ENCODE results near the gene METTL4.

Gene METTL4

DNA sequence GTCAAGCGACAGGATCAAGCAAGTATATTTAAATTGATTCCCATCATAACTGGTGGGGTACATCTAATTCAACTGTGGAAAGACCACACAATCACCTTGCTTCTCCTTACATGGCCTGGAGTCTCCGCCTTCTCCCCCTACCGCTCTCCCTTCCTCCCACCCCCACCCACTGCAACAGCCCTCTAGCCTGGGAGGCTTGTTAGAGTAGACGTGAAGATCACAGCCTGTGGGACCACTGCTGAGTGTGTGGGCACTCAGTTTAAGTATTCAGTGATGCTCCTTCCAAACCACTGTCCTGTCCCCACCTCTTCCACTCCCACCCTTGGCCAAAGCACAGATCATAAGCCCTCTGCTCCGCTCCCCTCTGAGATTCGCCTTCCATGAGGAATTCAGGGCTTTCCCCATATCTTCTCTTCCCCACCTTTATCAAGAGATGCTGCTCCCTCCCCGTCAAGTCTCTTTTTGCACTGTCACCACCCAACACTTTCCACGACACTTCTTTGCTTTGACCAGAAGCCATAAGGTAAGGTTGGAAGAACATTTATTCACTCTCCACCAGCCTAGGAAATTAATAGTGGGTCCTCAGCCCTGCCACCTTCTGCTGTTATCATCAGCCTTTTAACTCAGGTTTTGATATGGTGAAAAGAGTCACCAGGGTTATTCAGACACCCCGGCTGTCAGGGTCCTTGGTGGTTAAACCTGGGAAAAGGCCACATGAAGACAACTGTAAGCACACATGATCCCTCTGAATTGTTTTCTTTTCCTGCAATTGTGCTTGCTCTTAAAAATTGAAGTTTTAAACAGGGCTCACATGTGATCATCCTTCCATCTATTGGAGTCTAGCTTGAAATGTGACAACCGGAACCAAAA lies 1.7 kb downstream of the METTL4 start:
- TF ChIP-seq ZNF837 (tag by site-specific recombination; IDR thresholded peaks at IDR 0.05) = no peak
- TF ChIP-seq, protein P1, sequence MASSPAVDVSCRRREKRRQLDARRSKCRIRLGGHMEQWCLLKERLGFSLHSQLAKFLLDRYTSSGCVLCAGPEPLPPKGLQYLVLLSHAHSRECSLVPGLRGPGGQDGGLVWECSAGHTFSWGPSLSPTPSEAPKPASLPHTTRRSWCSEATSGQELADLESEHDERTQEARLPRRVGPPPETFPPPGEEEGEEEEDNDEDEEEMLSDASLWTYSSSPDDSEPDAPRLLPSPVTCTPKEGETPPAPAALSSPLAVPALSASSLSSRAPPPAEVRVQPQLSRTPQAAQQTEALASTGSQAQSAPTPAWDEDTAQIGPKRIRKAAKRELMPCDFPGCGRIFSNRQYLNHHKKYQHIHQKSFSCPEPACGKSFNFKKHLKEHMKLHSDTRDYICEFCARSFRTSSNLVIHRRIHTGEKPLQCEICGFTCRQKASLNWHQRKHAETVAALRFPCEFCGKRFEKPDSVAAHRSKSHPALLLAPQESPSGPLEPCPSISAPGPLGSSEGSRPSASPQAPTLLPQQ (tag by site-specific recombination; IDR thresholded peaks at IDR 0.05) = 0 out of 2 replicates have a peak, but pooled peaks have one; percentile 21
- peak; percentile 88 for TF ChIP-seq EGR2 (tag by site-specific recombination; IDR thresholded peaks at IDR 0.05; ENCODE audit: low read depth)
- no peak for TF ChIP-seq ZNF18 (tag by site-specific recombination; IDR thresholded peaks at IDR 0.05)
- peak; percentile 89 for TF ChIP-seq ZFHX2 (tag by site-specific recombination; conservative IDR thresholded peaks at IDR 0.05)
- ChIA-PET POLR2A (no interaction called here), CTCF (interaction anchor here (0.6 kb wide), 1 partner anchor 70 kb away, joined by 3 read pairs; no protein-coding TSS in a partner anchor)
- Histone ChIP-seq H3K9me3 (ENCODE audit: control insufficient read depth, insufficient read depth, low read depth, low read length) (no peaks in the 10 kb centered on the region), H3K4me3 (ENCODE audit: low read depth, low read length) (peak overlapping the region; percentile 84), H3K4me1 (ENCODE audit: control insufficient read depth, insufficient read depth, low read length) (no peaks in the 10 kb centered on the region), H3K27ac (ENCODE audit: extremely low read depth, low read depth, low read length) (no peak overlapping the region), H3K36me3 (ENCODE audit: control insufficient read depth in 2 of 2, insufficient read depth in 1 of 2, low read length in 2 of 2) (peaks cover 0 to 8% of the 10 kb centered on the region in 2 experiments; a peak in 2 of 3 replicates)

- POLR2A ChIA-PET = no interaction called here
- H3K9me3 ChIP-seq (ENCODE audit: control insufficient read depth, insufficient read depth, low read depth, low read length) = no peaks in the 10 kb centered on the region
- TF ChIP-seq ZNF701 (tag by site-specific recombination; IDR thresholded peaks at IDR 0.05) (no peak), OVOL3 (tag by site-specific recombination; IDR thresholded peaks at IDR 0.05) (no peak), ZNF549 (tag by site-specific recombination; IDR thresholded peaks at IDR 0.05) (no peak), ZNF211 (tag by site-specific recombination; IDR thresholded peaks at IDR 0.05; ENCODE audit: low read depth) (no peak), ZNF664 (tag by site-specific recombination; IDR thresholded peaks at IDR 0.05) (no peak), ZBTB48 (tag by site-specific recombination; IDR thresholded peaks at IDR 0.05) (no peak), ZNF623 (tag by site-specific recombination; IDR thresholded peaks at IDR 0.05) (no peak), ZNF292 (tag by site-specific recombination; IDR thresholded peaks at IDR 0.05; ENCODE audit: borderline replicate concordance, low read depth) (no peak), ZBTB17 (tag by site-specific recombination; IDR thresholded peaks at IDR 0.05) (no peak), ZBTB44 (tag by site-specific recombination; IDR thresholded peaks at IDR 0.05) (no peak), RBAK (tag by site-specific recombination; IDR thresholded peaks at IDR 0.05) (no peak), TRIM28 (IDR thresholded peaks at IDR 0.05; ENCODE audit: borderline replicate concordance, low read length) (no peak), ZNF785 (tag by site-specific recombination; IDR thresholded peaks at IDR 0.05) (no peak), ZNF2 (tag by site-specific recombination; IDR thresholded peaks at IDR 0.05) (no peak), KLF1 (tag by site-specific recombination; IDR thresholded peaks at IDR 0.05) (no peak)
- TF ChIP-seq, protein P2, sequence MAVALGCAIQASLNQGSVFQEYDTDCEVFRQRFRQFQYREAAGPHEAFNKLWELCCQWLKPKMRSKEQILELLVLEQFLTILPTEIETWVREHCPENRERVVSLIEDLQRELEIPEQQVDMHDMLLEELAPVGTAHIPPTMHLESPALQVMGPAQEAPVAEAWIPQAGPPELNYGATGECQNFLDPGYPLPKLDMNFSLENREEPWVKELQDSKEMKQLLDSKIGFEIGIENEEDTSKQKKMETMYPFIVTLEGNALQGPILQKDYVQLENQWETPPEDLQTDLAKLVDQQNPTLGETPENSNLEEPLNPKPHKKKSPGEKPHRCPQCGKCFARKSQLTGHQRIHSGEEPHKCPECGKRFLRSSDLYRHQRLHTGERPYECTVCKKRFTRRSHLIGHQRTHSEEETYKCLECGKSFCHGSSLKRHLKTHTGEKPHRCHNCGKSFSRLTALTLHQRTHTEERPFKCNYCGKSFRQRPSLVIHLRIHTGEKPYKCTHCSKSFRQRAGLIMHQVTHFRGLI (tag by site-specific recombination; IDR thresholded peaks at IDR 0.05) = no peak
- CTCF ChIA-PET = no interaction called here
- no peaks in the 10 kb centered on the region for H3K4me1 ChIP-seq (ENCODE audit: control insufficient read depth, insufficient read depth, low read length)
- no peak overlapping the region for H3K27ac ChIP-seq (ENCODE audit: extremely low read depth, low read depth, low read length)
- peaks cover 0 to 7% of the 10 kb centered on the region in 2 experiments; a peak in 2 of 3 replicates for H3K36me3 ChIP-seq (ENCODE audit: control insufficient read depth in 2 of 2, insufficient read depth in 1 of 2, low read length in 2 of 2)
- H3K4me3 ChIP-seq (ENCODE audit: low read depth, low read length) = no peak overlapping the region
Observed at GRCh38 chr18:2568605-2569004, 2.7 kb downstream of the METTL4 start.

All from HEK293 (cell line).